Measurements from ENCODE around the gene CYFIP1. TPM values are rescaled to one million over a fixed set of nuclear protein-coding genes. Genes with fewer than 3 reads are reported as not detected.

The CYFIP1 gene
- total and polyA plus RNA-seq, 2 of the 8 experiments (the other 6 are each of a cell fraction or from before 2014, with no cell fraction given) = 38.6 to 81.7 TPM

GRCh38 chr15:22956978-22957260, 23.2 kb downstream of the CYFIP1 start:
- Histone ChIP-seq H3K18ac (ENCODE audit: extremely low read depth, low read length) (no peak overlapping the region), H3K4me1 (replicated peaks in 1 of 4; ENCODE audit: control insufficient read depth in 3 of 4, insufficient read depth in 4 of 4, low read length in 3 of 4) (peaks cover 3 to 10% (median 5%) of the 10 kb centered on the region in 4 experiments; a peak in 5 of 7 replicates), H2BK20ac (ENCODE audit: low read length) (no peak overlapping the region), H3K23me2 (ENCODE audit: low read depth, low read length) (no peaks in the 10 kb centered on the region), H3K9ac (replicated peaks in 1 of 4; ENCODE audit: extremely low read depth in 1 of 4, low read depth in 3 of 4, low read length in 3 of 4) (no peak overlapping the region), H4K8ac (ENCODE audit: extremely low read depth, insufficient read depth, low read length) (no peak overlapping the region), H3K4me3 (ENCODE audit: extremely low read depth in 1 of 4, insufficient read depth in 2 of 4, low read depth in 3 of 4, low read length in 4 of 4) (no peak overlapping the region), H2AK5ac (ENCODE audit: low read depth, low read length) (no peak overlapping the region), H3K27ac (ENCODE audit: low read depth, low read length) (no peak overlapping the region), H2AFZ (ENCODE audit: low read length) (no peak overlapping the region), H3K4me2 (ENCODE audit: insufficient read depth in 1 of 2, low read depth in 2 of 2, low read length in 2 of 2) (no peak overlapping the region), H3K79me1 (ENCODE audit: low read depth, low read length) (peaks cover 21% of the 10 kb centered on the region), H2BK5ac (ENCODE audit: low read depth, low read length) (no peak overlapping the region), H3K27me3 (replicated peaks in 1 of 4; ENCODE audit: control insufficient read depth in 3 of 4, extremely low read depth in 1 of 4, insufficient read depth in 3 of 4, low read length in 3 of 4) (peaks cover 8 to 38% (median 19%) of the 10 kb centered on the region in 4 experiments), H3K36me3 (ENCODE audit: control insufficient read depth in 2 of 4, insufficient read depth in 4 of 4, low read length in 3 of 4) (no peaks in the 10 kb centered on the region), H4K91ac (replicated peaks; ENCODE audit: insufficient read length, low read length) (no peak overlapping the region), H2BK12ac (ENCODE audit: low read depth, low read length) (no peak overlapping the region), H3K9me3 (ENCODE audit: insufficient read depth in 2 of 2, low read depth in 1 of 2, low read length in 1 of 2) (no peaks in the 10 kb centered on the region; a peak in 1 of 4 replicates), H3K56ac (replicated peaks; ENCODE audit: insufficient read length, low read depth, low read length) (no peak overlapping the region), H4K5ac (ENCODE audit: insufficient read length, low read depth, low read length) (no peak overlapping the region), H3K14ac (ENCODE audit: insufficient read length) (no peak overlapping the region), H4K20me1 (replicated peaks in 1 of 2; ENCODE audit: control insufficient read depth in 1 of 2, insufficient read depth in 2 of 2, low read length in 2 of 2) (peaks cover 42 to 46% of the 10 kb centered on the region in 2 experiments), H3K23ac (ENCODE audit: insufficient read length) (no peak overlapping the region), H3K79me2 (ENCODE audit: control insufficient read depth in 1 of 2, insufficient read depth in 2 of 2, low read length in 2 of 2) (peaks cover 0 to 15% of the 10 kb centered on the region in 2 experiments; a peak in 2 of 4 replicates), H3K4ac (replicated peaks; ENCODE audit: insufficient read length, low read depth, low read length) (no peak overlapping the region), H2BK15ac (ENCODE audit: low read length) (no peak overlapping the region), H2BK120ac (replicated peaks; ENCODE audit: low read depth, low read length) (no peak overlapping the region)
- DNase-seq (ENCODE audit: low read depth in 1 of 2, low spot score in 2 of 2) (no peak), FAIRE-seq (no peak)
- ChIA-PET POLR2A (ENCODE audit: partially characterized antibody) (no interaction called here), CTCF (ENCODE audit: partially characterized antibody) (interaction anchor here (0.7 kb wide), 1 partner anchor 79 kb away, joined by 3 read pairs; no protein-coding TSS in a partner anchor)
- WGBS, 2 experiments (ENCODE audit: extremely low coverage in 1 of 2, insufficient coverage in 1 of 2, insufficient read length in 1 of 2, insufficient replicate concordance in 2 of 2, low coverage in 1 of 2, low lambda C conversion rate in 2 of 2, missing lambda C conversion rate in 1 of 2) = 95% methylated on average over 14 of the region's 14 CpGs; no CpG with 5 or more reads in 1 of the 2 experiments
- TF ChIP-seq SIRT6 (IDR thresholded peaks at IDR 0.05; ENCODE audit: low read length) (no peak), GABPA (IDR thresholded peaks at IDR 0.05; ENCODE audit: borderline replicate concordance, insufficient read depth, low read length) (no peak), EGR1 (IDR thresholded peaks at IDR 0.05; ENCODE audit: borderline replicate concordance, low read depth, low read length) (no peak), TBP (IDR thresholded peaks at IDR 0.05; ENCODE audit: low read depth, low read length) (no peak), BCL11A (IDR thresholded peaks at IDR 0.05; ENCODE audit: low read depth in 2 of 2, low read length in 2 of 2) (no peak), SIN3A (conservative IDR thresholded peaks at IDR 0.05 in 1 of 2, IDR thresholded peaks at IDR 0.05 in 1 of 2; ENCODE audit: low read depth in 1 of 2, low read length in 2 of 2) (no peak), TAF7 (optimal IDR thresholded peaks at IDR 0.05; ENCODE audit: borderline replicate concordance, low read depth, low read length) (no peak), JUND (IDR thresholded peaks at IDR 0.05; ENCODE audit: low read length) (no peak), ASH2L (IDR thresholded peaks at IDR 0.05; ENCODE audit: low read length) (no peak), CBX5 (IDR thresholded peaks at IDR 0.05; ENCODE audit: low read depth, low read length) (no peak), RBBP5 (IDR thresholded peaks at IDR 0.05; ENCODE audit: borderline replicate concordance, low read depth, low read length) (no peak), FOSL1 (IDR thresholded peaks at IDR 0.05; ENCODE audit: insufficient read depth, low read depth, low read length) (no peak)
- TF ChIP-seq, protein P1, sequence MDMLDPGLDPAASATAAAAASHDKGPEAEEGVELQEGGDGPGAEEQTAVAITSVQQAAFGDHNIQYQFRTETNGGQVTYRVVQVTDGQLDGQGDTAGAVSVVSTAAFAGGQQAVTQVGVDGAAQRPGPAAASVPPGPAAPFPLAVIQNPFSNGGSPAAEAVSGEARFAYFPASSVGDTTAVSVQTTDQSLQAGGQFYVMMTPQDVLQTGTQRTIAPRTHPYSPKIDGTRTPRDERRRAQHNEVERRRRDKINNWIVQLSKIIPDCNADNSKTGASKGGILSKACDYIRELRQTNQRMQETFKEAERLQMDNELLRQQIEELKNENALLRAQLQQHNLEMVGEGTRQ (IDR thresholded peaks at IDR 0.05; ENCODE audit: low read length) = no peak
- TF ChIP-seq, protein P2, sequence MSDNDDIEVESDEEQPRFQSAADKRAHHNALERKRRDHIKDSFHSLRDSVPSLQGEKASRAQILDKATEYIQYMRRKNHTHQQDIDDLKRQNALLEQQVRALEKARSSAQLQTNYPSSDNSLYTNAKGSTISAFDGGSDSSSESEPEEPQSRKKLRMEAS (IDR thresholded peaks at IDR 0.05) = no peak

Measured in H1 (cell line).